Lower leg skin (tissue), 3 donors: ENCODE measurements around the gene FAM107A.

Experiments
- POLR2A ChIP-seq, 2 donors: fragments of 450-650 bp; IDR thresholded peaks; one replicate each; pipeline ENCODE4 v1.6.1; 2016 to 2017; ENCODE audit warnings: antibody characterized with exemption in 2 of 2, mild to moderate bottlenecking in 1 of 2, moderate library complexity in 1 of 2
- TF ChIP-seq, protein P1 (sequence below), 3 donors: fragments of 450-650 bp; IDR thresholded peaks; one replicate each; pipeline ENCODE4 v1.5.1; 2016; ENCODE audit warnings: antibody characterized with exemption in 3 of 3, mild to moderate bottlenecking in 3 of 3, moderate library complexity in 2 of 3

- TF ChIP-seq, protein P1, sequence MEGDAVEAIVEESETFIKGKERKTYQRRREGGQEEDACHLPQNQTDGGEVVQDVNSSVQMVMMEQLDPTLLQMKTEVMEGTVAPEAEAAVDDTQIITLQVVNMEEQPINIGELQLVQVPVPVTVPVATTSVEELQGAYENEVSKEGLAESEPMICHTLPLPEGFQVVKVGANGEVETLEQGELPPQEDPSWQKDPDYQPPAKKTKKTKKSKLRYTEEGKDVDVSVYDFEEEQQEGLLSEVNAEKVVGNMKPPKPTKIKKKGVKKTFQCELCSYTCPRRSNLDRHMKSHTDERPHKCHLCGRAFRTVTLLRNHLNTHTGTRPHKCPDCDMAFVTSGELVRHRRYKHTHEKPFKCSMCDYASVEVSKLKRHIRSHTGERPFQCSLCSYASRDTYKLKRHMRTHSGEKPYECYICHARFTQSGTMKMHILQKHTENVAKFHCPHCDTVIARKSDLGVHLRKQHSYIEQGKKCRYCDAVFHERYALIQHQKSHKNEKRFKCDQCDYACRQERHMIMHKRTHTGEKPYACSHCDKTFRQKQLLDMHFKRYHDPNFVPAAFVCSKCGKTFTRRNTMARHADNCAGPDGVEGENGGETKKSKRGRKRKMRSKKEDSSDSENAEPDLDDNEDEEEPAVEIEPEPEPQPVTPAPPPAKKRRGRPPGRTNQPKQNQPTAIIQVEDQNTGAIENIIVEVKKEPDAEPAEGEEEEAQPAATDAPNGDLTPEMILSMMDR (IDR thresholded peaks at IDR 0.05): no peak
- TF ChIP-seq POLR2A (IDR thresholded peaks at IDR 0.05): no peak
Observed at GRCh38 chr3:58563386-58564035, 13.7 kb downstream of the FAM107A start.
